HCT116 (cell line): Measurements from ENCODE around the gene FOXA2.

Source experiments
- ELF1 ChIP-seq: IDR thresholded peaks from 2 replicates; pipeline ENCODE4 v1.6.1; 2012; ENCODE audit warnings: low read depth, borderline replicate concordance
- POLR2A ChIP-seq: IDR thresholded peaks from 2 replicates; pipeline ENCODE4 v1.7.0; 2011; ENCODE audit warnings: borderline replicate concordance; ENCODE audit not compliant: insufficient read depth, insufficient read length; ENCODE audit errors: extremely low read depth
- POLR2AphosphoS5 ChIP-seq: IDR thresholded peaks from 2 replicates; pipeline ENCODE4 v1.6.1; 2011; ENCODE audit warnings: mild to moderate bottlenecking, low read depth, low read length, moderate library complexity
- RAD21 ChIP-seq: IDR thresholded peaks from 2 replicates; pipeline ENCODE4 v1.6.1; 2012; ENCODE audit warnings: low read depth, mild to moderate bottlenecking
- SIN3A ChIP-seq: IDR thresholded peaks from 2 replicates; pipeline ENCODE4 v1.6.1; 2012; ENCODE audit warnings: low read depth
- TCF7L2 ChIP-seq: IDR thresholded peaks from 2 replicates; pipeline ENCODE4 v1.7.0; 2011; ENCODE audit warnings: borderline replicate concordance, inconsistent platforms; ENCODE audit not compliant: insufficient read depth, insufficient read length; ENCODE audit errors: extremely low read depth
- YY1 ChIP-seq: IDR thresholded peaks from 2 replicates; pipeline ENCODE4 v1.6.1; 2011; ENCODE audit warnings: low read length, low read depth, moderate library complexity, mild to moderate bottlenecking; ENCODE audit not compliant: insufficient replicate concordance; ENCODE audit errors: extremely low read depth
- TF ChIP-seq, protein P1 (sequence below): IDR thresholded peaks from 2 replicates; pipeline ENCODE4 v1.6.1; 2012
- TF ChIP-seq, protein P2 (sequence below), 3 experiments: fragments of 200-600 bp in 1 of 3; sonication (generic) in 1 of 3; IDR thresholded peaks in 2 of 3; conservative IDR thresholded peaks in 1 of 3; 2 replicates each; pipeline ENCODE4 v1.5.1; 2012 to 2017; ENCODE audit warnings: low read depth in 2 of 3, low read length in 2 of 3, antibody characterized with exemption in 1 of 3, borderline replicate concordance in 1 of 3, control low read depth in 1 of 3, mild to moderate bottlenecking in 1 of 3, mixed read lengths in 1 of 3, mixed run types in 1 of 3, moderate library complexity in 1 of 3; ENCODE audit not compliant: insufficient read depth in 1 of 3

DNA sequence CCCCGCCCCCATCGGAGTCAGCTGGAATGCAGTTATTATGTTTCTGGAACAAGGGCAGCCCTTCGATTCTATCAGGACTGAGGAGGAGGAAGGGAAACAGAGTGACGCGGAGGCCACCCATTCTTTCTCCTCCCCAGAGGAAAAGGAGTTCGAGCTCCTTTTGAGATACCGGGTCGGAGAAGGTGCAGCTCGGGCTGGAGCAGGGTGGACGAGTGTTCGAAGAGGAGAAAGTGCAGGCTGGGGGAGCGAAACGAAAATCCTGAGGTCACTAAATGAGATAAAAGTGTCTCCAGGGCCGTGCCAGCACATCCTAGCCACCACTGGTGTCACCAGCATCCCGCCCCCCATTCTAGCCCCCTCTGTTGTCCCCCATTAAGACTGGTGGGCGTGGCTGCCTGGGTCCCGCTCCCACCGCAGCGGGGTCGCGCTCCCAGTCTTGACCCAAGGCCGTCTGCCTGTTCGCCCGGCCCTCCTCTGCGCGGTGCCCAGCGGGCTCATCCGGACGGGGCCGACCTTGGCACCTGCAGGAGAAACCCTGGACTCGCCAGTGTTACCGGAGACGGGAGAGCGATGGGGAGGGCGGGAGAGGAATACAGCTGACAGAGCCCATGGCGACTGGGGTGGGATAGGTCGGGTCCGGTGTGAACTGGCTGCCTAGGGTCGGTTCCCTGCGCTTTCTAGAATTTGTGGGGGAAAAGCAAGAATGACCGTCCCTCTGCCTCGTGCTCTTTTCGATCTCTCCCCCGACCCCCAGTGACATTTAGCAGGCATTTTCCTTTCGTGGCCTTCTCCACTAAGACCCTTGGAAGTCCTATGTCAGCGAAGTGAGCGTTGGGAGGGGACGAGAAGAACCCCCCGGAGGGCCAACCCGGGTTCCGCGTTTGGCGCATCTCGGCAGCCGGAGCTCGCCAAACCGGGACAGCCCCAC, 16.2 kb downstream of the FOXA2 start:
- TF ChIP-seq TCF7L2 (no peak), POLR2A (no peak), RAD21 (no peak), ELF1 (no peak), SIN3A (no peak), YY1 (no peak), POLR2AphosphoS5 (no peak)
- TF ChIP-seq, protein P1, sequence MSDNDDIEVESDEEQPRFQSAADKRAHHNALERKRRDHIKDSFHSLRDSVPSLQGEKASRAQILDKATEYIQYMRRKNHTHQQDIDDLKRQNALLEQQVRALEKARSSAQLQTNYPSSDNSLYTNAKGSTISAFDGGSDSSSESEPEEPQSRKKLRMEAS: no peak
- TF ChIP-seq, protein P2, sequence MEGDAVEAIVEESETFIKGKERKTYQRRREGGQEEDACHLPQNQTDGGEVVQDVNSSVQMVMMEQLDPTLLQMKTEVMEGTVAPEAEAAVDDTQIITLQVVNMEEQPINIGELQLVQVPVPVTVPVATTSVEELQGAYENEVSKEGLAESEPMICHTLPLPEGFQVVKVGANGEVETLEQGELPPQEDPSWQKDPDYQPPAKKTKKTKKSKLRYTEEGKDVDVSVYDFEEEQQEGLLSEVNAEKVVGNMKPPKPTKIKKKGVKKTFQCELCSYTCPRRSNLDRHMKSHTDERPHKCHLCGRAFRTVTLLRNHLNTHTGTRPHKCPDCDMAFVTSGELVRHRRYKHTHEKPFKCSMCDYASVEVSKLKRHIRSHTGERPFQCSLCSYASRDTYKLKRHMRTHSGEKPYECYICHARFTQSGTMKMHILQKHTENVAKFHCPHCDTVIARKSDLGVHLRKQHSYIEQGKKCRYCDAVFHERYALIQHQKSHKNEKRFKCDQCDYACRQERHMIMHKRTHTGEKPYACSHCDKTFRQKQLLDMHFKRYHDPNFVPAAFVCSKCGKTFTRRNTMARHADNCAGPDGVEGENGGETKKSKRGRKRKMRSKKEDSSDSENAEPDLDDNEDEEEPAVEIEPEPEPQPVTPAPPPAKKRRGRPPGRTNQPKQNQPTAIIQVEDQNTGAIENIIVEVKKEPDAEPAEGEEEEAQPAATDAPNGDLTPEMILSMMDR (IDR thresholded peaks at IDR 0.05 in 2 of 3, conservative IDR thresholded peaks at IDR 0.05 in 1 of 3; ENCODE audit: borderline replicate concordance in 1 of 3, insufficient read depth in 1 of 3, low read depth in 2 of 3, low read length in 2 of 3): no peak
